Measurements from ENCODE around the gene ADAMTS5. TPM values are rescaled to one million over a fixed set of nuclear protein-coding genes. Genes with fewer than 3 reads are reported as not detected.

The ADAMTS5 gene
- not detected for total RNA-seq

GRCh38 chr21:26967062-26967913 lies at the start of gene ADAMTS5:
ADAMTS5 (minus strand) TSS chr21:26967088; CDS start chr21:26966391, 697 bp downstream.

Small RNA genes within 50 kb of the gene (microRNA-seq; reads per million reads assigned to microRNA genes)
- not detected for gene MIR4759 (ENCODE audit: borderline microRNAs expressed, borderline replicate concordance)

Other genes starting within 250 kb of the ADAMTS5 start
- gene ADAMTS1, start 121.7 kb downstream of the ADAMTS5 start, total RNA-seq: 1 to 10 TPM; 1.1 to 2.0 TPM